ENCODE results near the gene G0S2.

Gene G0S2, protein sequence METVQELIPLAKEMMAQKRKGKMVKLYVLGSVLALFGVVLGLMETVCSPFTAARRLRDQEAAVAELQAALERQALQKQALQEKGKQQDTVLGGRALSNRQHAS

DNA sequence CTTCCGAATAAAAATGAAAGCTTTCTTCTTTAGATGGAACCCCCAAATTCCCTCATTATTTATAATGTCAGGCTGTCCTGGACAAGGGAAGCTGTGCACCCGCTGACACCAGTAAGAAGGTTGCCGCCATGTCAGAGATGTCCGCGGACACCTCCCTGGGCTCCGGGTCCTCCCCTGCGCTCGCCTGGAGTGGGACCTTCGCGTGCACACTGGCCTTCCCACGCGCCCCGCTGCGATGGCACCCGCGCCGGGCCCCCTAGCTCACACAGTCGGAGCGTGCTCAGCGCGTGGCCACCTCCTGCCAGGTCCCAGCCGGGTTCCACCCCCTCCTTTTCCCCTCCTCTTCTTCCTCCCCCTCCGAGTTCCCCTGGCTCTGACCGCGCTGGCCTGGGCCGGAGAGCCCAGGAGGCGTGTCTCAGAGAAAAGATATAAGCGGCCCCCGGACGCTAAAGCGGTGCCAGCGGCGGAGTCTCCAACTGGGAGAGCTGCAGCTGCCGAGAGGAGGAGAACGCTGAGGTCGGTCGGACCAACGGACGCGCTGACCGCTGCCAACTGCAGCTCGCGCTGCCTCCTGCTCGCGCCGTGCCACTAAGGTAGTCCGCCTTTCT is at the start of gene G0S2:
TSS of gene G0S2 (plus strand) at position 456 of the 608 bp plus-strand sequence. CDS start 273 bp downstream, outside the sequence.
- DNase-seq (ENCODE audit: low read depth in 3 of 3) = peak in 1 of 3 donors; percentile 46

DNA sequence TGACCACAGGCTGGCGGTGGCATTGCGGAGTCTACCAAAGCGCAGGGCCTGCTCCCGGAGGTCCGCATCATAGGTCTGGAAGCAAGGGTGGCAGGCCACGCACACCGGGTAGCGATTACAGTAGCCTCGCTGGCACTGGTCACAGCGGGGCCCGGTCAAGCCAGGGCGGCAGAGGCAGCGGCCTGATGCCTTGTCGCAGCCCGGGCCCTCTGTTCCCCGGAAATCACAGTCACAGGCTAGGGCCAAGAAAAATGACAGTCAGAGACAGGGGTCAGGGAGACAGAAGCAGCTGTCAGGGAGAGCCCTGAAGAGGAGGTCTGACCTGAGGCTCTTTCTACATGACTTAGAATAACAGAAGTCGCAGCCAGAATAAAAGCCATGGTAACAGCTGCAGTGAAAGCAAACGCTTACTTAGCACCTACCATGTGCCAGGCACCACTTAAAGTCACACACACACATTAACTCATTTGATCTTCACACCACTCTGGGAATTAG is 49.4 kb upstream of the G0S2 start:
- DNase-seq (ENCODE audit: low read depth in 3 of 3) = no peak

DNA sequence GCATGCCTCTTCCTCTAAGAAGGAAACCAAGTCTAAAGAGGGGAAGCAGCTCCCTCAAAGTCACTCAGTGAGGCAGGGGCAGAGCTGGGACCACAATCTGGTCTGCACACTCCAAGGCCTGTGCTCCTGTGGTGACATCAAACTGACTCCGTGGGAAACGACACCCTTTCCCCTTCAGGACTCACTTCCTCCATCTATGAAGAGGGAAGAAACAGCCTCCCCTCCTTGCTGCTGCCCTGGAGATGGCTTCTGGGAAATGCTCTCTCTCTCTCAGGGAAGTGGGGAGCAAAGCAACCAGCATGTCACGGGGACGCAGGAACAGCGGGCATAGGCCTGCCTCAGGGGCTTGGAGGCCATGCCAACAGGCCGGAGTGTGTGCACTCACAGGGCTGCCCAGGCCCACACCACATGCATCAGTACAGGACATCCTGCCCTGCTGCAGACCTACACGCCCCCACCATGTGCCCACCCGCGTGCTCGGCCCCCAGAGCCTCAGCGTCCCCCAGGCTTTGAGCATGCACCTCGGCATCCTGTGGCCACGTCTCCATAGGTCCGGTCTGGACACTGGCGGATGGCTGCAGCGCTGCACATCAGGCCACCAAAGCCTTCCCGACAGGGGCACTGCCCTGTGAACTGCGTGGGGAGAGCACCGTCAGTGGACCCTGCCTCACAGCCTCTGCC is 48.7 kb upstream of the G0S2 start:
- DNase-seq (ENCODE audit: low read depth in 3 of 3) = no peak

DNA sequence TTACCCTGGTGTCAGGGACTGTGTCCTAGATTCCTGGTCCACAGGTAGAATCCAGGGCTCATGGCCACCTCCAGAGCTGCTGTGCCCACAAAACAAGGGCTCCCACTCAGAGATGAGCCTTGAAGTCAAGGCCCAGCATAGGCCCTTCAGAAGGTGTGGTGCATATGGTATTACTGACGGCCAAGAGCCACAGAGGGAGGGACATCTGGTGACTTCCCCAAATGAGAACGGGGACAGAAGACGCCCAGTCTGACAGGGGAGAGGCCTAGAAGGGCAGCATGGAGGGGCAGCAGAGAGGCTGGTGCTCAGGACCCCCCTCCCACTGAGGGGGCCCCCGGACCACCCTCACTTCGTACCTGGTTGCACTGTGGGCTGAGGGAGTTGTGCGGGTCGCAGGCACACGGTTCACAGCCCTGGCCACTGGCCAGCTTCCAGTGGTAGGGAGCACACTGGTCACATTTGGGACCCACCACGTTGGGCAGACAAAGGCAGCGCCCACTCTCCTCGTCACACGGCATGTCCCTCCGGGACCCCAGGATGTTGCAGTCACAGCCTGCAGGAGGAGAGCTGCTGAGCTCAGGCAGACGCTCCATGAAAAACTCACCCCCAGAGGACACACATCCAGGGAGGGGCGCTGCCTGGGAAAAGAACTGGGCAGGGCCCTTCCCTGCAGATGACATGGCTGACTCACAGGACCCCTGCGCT is 48.0 kb upstream of the G0S2 start:
- no peak for DNase-seq (ENCODE audit: low read depth in 3 of 3)

DNA sequence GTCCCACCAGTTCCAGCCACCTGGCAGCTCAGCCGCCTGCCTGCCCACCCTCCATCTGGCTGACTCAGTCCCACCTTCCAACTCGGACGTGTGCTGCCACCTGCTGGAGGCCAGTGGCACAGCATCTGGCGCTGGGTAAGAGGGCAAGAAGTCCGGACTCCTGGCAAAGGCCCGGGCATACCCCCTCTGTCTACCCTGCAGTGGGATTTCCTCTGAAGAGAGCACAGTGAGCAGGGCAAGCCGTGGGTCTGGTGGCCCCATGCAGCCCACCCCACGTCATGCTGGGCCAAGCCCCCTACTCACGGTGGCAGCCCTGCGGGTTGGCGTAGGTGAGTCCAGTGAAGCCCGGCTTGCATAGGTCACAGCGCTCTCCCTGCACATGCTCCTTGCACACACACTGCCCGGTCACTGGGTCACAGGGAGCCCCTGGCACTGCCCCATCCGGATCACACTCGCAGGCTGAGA is 47.4 kb upstream of the G0S2 start:
- DNase-seq (ENCODE audit: low read depth in 3 of 3) = peak; percentile 67 to 74 (median 68)

DNA sequence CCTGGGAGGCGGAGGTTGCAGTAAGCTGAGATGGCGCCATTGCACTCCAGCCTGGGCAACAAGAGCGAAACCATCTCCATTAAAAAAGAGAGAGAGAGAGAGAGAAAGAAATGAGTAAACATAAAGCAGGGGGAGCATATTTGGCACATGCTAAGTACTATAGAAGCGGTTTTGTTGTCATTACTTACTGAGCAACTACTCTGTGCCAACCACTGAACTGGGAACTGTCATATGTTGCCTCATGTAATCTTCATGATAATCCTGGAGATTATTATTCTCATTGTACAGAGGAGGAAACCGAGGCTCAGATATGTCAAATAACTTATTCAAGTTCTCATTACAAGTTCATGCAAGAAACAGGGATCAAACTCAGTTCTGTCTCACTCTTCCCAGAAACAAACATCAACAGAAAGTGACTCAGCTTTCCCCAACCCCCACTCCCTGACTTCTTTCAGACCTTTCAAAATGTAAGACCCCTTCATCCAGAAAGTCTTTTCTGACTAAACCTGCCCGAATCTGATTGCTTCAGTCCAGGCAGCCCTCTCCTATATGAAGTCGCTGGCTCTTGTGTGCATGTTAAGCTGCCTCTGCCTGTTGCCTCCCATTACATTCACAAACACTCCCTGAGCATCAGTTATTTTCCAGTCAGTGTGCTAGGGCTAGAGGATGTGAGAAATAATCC is 46.5 kb upstream of the G0S2 start:
- DNase-seq (ENCODE audit: low read depth in 3 of 3) = no peak

DNA sequence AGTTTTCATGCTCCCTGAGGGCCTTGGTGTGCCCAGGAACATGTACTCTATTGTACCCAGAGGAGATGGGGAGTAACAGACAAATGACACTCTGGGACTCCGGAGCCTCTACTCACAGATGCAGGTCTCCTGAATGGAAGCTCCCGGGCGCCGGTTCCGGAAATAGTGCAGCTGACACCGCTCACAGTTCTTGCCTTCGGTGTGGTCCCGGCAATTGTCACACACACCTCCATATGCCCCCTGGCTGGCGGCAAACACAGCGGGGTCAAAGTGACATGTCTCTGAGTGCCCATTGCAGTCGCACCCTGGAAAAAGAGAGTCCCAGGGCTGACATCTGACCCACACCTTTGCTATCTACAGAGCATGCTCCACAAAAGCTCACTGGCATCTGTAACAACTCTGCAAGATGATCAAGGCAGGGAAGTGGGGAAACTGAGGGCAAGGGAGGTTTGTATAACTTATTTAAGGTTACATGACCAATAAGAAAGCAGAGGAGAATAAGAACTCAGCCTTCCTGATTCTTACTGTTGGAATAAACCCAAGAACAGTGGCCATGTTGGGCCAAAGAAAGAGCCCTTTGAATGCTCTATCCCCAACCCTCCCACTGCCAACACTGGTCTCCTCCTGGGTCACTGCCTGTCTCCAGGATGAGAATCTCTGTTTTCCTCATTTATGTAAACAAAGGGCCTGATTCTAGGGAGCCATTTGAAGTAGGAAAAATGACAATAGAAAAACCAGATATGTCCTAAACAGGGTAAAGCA is 45.4 kb upstream of the G0S2 start:
- DNase-seq (ENCODE audit: low read depth in 3 of 3) = no peak

DNA sequence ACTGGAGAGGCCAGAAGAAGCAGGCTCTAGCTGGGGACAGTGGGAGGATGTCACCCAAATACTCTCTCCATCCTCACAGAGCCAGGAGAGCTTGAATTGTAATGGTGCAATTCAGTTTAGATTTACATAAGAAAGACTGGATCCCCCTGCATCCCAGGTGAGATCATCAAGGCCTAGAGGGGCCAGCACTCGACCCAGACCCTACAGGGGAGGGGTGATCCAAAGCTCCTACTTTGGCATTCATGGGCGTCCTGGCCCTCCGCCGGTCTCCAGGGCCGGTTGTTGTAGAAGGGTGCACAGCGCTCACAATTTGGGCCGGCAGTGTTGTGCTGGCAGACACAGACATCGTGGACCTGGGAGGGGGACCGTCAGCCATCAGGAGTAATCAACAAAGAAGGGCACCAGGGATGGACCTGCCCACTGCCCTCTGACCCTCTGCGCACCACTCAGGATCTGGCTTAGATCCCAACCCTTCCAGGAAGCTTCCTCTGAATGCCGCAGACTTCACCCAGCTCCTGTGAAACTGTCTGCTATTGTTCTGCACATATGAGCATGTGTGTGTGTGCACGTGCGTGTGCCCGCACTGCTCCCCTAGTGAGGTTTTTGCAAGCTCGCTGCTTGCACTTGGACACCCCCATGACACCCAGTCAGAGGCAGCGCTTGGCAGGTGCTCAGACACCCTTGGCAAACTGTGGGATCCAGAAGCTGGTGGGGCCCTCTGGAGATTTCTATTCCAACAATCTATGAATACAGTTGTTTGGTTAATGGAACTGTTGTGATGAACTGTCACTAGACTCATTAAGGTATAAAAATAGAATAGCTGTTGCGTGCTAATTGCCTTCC is 44.6 kb upstream of the G0S2 start:
- no peak for DNase-seq (ENCODE audit: low read depth in 3 of 3)

DNA sequence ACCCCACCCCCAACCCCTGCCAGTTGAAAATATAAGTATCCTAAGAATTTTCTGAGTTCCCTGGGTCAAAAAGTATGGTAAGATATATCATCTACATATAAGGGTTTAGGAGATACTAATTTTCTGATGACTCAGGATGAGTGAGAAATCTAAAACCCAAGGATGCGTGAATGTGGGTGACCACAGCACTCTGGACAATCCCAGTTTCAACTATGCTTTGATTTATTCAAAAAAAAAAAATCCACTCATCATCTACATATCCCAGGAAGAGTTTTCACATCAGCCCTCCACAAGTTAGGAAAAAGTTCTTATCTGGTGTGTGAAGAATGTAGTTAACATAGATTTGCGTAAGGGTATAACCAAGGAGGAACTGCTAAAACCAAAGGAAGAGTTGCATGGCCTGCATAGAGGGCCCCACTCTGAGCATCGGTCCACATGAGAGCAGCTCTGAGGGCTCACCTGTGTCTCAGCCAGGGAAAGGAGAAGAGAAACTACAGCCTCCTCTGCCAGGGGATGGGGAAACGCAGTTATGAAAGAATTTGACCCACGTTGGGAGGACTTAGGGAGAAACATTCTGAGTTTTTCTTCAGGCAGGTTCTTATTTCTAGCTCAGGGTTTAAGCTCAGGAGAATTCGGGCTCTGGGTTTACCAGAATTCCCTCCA is 41.7 kb upstream of the G0S2 start:
- DNase-seq (ENCODE audit: low read depth in 3 of 3) = no peak

DNA sequence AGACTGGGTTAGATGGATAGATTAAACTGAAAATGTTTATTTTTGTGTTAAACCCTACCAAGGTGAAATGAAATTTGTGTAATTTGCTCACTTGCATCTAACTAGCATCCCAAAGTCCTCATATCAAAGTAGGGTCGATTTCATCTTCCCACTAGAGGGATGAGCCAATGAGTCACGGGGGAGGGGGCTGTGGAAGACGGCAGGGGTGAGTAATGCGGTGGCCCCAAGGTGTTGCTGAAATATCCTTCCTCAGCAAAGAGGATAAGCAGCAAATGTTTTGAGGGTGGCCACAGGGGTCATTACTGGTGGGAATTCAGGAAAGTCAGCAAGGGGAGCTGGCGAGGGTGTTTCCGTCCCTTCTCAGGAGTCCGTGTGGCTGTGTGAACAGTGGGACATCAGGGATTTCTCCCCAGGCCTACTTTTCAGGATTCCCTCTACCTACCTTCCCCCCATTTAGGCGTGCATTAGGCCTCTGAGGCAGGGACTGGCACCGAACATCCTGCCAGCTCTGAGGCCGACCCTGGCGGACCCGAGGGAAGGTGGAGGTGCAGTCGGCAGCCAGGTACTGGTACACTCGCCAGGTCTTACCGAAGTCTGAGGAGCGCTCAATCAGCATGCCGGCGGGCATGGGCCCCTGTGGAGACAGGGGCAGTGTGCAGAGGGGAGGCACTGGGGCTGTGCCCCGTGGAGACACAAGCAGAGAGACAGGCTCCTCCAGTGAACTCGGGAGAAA is 41.0 kb upstream of the G0S2 start:
- DNase-seq (ENCODE audit: low read depth in 3 of 3) = no peak

DNA sequence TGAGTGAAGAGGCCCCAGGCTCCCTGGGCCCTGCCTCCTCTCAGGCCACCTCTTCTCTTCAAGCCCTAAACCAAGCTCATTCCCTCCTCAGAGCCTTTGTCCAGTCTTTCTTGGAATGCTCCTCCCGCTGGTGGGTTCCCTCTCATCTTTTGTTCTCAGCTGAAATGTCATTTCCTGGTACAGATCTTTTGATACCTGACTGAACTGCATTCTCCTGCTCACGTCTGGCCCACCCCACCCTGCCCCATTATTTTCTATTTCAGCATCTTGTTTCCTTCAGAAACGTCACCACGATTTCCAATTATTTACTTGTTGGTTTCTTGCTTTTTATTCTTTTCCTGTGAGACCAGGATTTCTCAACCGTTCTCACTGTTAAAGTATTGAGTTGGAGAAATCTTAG is 39.4 kb upstream of the G0S2 start:
- no peak for DNase-seq (ENCODE audit: low read depth in 3 of 3)

DNA sequence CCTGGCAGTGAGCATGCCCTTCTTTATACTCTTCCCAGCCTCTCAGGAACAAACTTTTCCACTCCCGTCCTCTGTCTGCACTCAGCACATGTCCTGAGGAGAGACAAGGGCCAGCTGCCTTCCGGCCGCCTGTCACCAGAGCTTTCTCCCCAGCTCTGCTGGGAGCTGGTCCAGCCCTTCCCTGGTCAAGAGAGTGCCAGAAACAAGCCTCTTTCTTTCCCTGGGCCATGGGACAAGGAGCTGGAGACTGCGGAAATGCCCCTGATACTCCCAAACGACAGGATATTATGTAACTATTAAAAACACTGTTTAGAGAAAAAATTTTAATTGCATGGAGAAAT is 33.4 kb upstream of the G0S2 start:
- no peak for DNase-seq (ENCODE audit: low read depth in 3 of 3)

DNA sequence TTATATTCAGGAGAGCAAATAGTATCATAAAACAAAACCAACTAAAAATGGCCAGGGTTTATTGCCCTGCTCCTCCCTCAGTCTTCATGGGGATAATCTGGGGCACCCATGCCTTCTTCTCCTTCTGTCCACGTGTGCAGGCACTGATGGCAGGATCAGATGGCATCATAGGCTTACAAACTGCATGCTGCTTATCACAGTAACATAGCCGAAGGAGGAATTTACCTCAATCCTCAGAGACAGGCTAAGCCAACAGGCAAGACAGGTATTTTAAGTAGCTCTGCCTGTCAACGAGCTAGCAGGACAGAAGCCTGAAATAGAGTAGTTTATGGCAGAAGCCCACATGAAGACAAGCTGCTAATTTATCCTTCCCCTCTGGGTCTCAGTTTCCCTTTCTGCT is 32.4 kb upstream of the G0S2 start:
- no peak for DNase-seq (ENCODE audit: low read depth in 3 of 3)

DNA sequence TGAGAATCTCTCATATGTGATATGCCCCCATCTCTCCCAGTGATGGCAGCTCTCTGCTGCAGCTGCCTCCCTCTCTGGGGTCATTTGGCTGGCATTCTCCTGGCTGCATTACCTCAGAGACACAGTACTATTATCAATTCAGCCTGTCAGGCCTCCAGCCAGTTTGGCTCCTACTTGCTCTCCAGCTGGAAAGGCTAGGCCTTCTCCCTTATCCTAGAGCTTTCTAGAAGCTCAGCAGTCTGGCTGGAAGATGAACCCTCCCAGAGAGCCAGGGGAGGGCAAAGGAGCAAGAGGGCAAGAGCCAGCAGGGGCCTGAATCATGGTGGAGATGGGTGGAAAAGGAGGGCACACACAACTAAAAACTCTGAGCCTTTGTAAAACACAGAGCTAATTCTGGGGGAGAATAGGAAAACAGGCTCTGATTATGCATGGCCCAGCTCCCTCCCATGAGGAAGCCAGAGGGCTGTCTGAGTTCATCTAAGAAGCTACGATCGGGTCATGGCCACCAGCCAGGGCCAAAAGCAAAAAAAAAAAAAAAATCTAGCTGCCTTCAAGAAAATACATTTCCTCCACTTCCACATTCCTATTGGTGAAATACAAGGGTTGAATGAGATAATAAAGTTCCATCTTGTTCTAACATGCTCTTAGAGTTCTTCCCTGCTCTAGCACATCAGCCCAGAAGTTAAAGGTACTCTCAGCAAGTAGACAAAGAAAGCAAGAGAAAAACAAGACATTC is 31.8 kb upstream of the G0S2 start:
- DNase-seq (ENCODE audit: low read depth in 3 of 3) = no peak

DNA sequence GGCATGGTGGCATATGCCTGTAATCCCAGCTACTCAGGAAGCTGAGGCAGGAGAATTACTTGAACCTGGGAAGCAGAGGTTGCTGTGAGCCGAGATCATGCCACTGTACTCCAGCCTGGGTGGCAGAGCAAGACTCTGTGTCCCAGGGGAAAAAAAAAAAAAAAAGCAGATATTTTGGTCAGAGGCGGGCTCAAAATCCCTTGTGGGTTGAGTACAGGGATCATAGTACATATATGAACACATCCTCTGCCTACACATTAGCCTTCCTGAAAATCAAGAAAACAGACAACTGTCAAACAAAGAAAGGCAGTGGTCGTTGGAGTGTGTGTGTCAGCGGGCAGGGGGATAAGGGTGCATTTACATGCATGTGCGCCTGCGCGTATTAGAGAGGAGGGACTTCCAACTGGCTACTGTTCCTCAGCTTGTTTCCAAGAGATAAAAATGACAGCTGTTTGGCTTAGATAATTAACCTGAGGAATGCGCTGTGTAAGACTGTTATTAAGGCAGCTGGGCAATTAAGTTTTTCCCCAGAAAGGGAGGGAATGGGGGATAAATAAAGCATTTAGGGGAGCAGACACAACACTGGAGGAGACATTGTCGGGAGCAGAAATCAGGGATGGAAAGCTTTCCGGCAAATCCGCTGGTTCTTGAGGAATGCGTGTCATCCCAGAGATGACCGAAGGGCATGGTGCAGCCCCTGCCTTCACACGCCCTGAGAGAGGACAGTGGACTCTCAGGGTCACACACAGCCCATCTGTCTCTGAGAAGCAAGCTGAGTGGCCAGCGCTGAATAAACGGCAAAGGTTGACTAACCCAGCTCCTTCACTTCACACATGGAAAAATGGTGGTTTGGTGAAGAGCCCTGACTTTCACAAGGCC is 29.4 kb upstream of the G0S2 start:
- no peak for DNase-seq (ENCODE audit: low read depth in 3 of 3)

DNA sequence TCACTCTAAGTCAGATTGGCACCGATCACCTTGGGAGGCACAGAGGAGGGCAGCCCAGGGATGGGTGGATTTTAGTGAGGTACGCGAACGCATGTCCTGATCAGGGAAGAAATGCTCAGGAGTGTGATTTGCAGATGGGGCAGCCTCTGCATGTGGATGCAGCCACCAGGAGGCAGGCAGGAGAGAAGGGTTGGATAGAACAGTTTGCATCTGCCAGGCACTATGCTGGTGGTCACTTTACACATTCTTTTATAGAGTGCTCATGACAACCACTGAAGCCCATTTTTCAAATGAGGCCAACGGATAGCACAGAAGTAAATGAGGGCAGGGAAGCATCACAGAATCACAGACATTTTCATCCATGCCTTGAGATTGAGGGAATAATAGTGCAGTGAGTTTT is 28.7 kb upstream of the G0S2 start:
- DNase-seq (ENCODE audit: low read depth in 3 of 3) = no peak

DNA sequence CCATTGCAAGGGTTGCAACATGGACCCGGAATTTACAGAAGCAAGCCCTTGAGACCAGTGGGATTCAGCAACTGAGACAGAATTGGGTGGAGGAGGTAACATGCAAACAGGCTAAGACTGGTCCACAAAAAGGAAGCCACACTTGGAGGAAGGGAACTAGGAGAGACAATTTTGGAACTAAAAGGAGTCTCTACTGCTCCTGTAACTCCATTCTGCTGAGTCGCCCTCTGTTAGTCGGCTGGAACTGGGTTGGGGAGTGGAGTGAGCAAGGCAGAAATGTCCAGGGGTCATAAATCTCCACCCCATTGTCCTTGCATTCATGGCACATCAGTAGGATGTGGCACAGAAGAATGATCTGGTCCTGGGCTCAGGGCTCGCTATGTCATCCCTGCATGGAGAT is 28.1 kb upstream of the G0S2 start:
- no peak for DNase-seq (ENCODE audit: low read depth in 3 of 3)

DNA sequence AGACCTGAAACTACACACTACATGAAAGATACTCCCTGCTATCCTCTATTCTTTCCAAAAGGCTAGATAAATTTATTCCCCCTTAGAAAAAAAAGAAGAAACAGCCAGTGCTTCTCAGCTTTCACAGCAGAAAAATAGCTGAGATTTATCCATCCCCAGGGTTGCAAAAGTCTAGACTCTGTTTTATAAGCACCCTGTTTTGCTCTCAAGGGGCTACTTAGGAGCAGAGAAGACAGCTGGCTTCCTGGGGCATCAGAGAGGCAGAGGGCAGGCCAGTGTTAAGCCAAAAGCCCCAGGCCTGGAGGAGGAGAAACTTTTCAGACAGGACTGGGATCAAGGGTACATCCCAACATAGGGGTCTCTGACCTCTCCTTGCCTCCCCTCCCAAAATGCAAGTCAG is 26.9 kb upstream of the G0S2 start:
- DNase-seq (ENCODE audit: low read depth in 3 of 3) = no peak

Measured in stimulated activated CD4-positive, alpha-beta T cell treated with anti-CD3 and anti-CD28 coated beads, TNF-alpha, amount 100 ng/mL, for 48 hours (primary cell).